Fibroblast of skin of scalp (primary cell): ENCODE data around the gene LCN9.
"Not testable (repeated sequence)": the region's sequence is repeated elsewhere in the genome, so short reads cannot be mapped to it uniquely, and the experiment has no call there.

Experiments used
- DNase-seq: peaks from one replicate; pipeline ENCODE4 v3.0.0-alpha.2; 2013

LCN9 gene

GRCh38 chr9:135672786-135673185 is 9.7 kb downstream of the LCN9 start:
- DNase-seq = not testable (repeated sequence)

- no peak for DNase-seq
Observed at GRCh38 chr9:135673941-135674340, 10.8 kb downstream of the LCN9 start.

GRCh38 chr9:135674977-135675376 is 11.9 kb downstream of the LCN9 start:
- no peak for DNase-seq

- DNase-seq = no peak
Observed at GRCh38 chr9:135676891-135677290, 13.8 kb downstream of the LCN9 start.

- DNase-seq = no peak
Observed at GRCh38 chr9:135677641-135678168, 14.6 kb downstream of the LCN9 start.

GRCh38 chr9:135678236-135679017 is 15.3 kb downstream of the LCN9 start:
- DNase-seq = no peak

GRCh38 chr9:135680056-135680455 is 16.9 kb downstream of the LCN9 start:
- DNase-seq = no peak

GRCh38 chr9:135681161-135681560 is 18.1 kb downstream of the LCN9 start:
- no peak for DNase-seq

GRCh38 chr9:135683401-135684034 is 20.4 kb downstream of the LCN9 start:
- DNase-seq = no peak

- no peak for DNase-seq
Observed at GRCh38 chr9:135684691-135685090, 21.6 kb downstream of the LCN9 start.

GRCh38 chr9:135687216-135687615 is 24.1 kb downstream of the LCN9 start:
- no peak for DNase-seq

- DNase-seq = no peak
Observed at GRCh38 chr9:135689011-135689410, 25.9 kb downstream of the LCN9 start.

GRCh38 chr9:135690836-135691570 is 27.9 kb downstream of the LCN9 start:
- no peak for DNase-seq

GRCh38 chr9:135692410-135692809 is 29.3 kb downstream of the LCN9 start:
- DNase-seq = no peak

GRCh38 chr9:135693265-135693664 is 30.2 kb downstream of the LCN9 start:
- no peak for DNase-seq

GRCh38 chr9:135693771-135694170 is 30.7 kb downstream of the LCN9 start:
- DNase-seq = no peak

GRCh38 chr9:135694414-135694813 is 31.3 kb downstream of the LCN9 start:
- no peak for DNase-seq

- no peak for DNase-seq
Observed at GRCh38 chr9:135695036-135695435, 31.9 kb downstream of the LCN9 start.

GRCh38 chr9:135695642-135696041 is 32.5 kb downstream of the LCN9 start:
- DNase-seq = no peak

GRCh38 chr9:135696446-135696845 is 33.3 kb downstream of the LCN9 start:
- no peak for DNase-seq

- no peak for DNase-seq
Observed at GRCh38 chr9:135697226-135697625, 34.1 kb downstream of the LCN9 start.

- DNase-seq = no peak
Observed at GRCh38 chr9:135698236-135698635, 35.1 kb downstream of the LCN9 start.

- no peak for DNase-seq
Observed at GRCh38 chr9:135698767-135699166, 35.7 kb downstream of the LCN9 start.
